ENCODE data around the gene NEBL. TPM values are rescaled to one million over a fixed set of nuclear protein-coding genes. Genes with fewer than 3 reads are reported as not detected.

Gene NEBL
- total RNA-seq, 1 experiment from 2014 or later, result 11.5 TPM

GRCh38 chr10:20847512-20847911, 49.6 kb downstream of the NEBL start:
- H3K27ac ChIP-seq (ENCODE audit: low read depth, low read length, poor library complexity, severe bottlenecking), result no peak overlapping the region
- no peaks in the 10 kb centered on the region for H3K4me1 ChIP-seq (ENCODE audit: insufficient read depth, low read length, poor library complexity, severe bottlenecking)
- POLR2A ChIA-PET (ENCODE audit: low non-redundant PET), result no interaction called here
- no peak overlapping the region for H3K4me3 ChIP-seq (ENCODE audit: low read depth, low read length, poor library complexity, severe bottlenecking)
- TF ChIP-seq EZH2 (IDR thresholded peaks at IDR 0.05; ENCODE audit: borderline replicate concordance, low read depth, low read length, poor library complexity, severe bottlenecking), result no peak
- TF ChIP-seq CTCF (conservative IDR thresholded peaks at IDR 0.05; ENCODE audit: low read depth, low read length), result no peak
- CTCF ChIA-PET, result no interaction called here
- H3K9me3 ChIP-seq (ENCODE audit: low read depth, low read length, poor library complexity, severe bottlenecking), result no peaks in the 10 kb centered on the region
- BruUV-seq (replicated peaks), result no TSS peak
- no peaks in the 10 kb centered on the region for H3K27me3 ChIP-seq (replicated peaks; ENCODE audit: insufficient read depth, low read depth, low read length, poor library complexity)
- intact Hi-C loops (cut with micrococcal nuclease; ENCODE audit: unreplicated experiment), result no loop called here
- H3K36me3 ChIP-seq (ENCODE audit: insufficient read depth, low read length, poor library complexity, severe bottlenecking), result no peaks in the 10 kb centered on the region
- DNase-seq (ENCODE audit: low spot score), result no peak

GRCh38 chr10:20846263-20846662, 50.8 kb downstream of the NEBL start:
- TF ChIP-seq CTCF (conservative IDR thresholded peaks at IDR 0.05; ENCODE audit: low read depth, low read length) (no peak), EZH2 (IDR thresholded peaks at IDR 0.05; ENCODE audit: borderline replicate concordance, low read depth, low read length, poor library complexity, severe bottlenecking) (no peak)
- Histone ChIP-seq H3K27ac (ENCODE audit: low read depth, low read length, poor library complexity, severe bottlenecking) (no peak overlapping the region), H3K4me3 (ENCODE audit: low read depth, low read length, poor library complexity, severe bottlenecking) (no peak overlapping the region), H3K27me3 (replicated peaks; ENCODE audit: insufficient read depth, low read depth, low read length, poor library complexity) (no peaks in the 10 kb centered on the region), H3K36me3 (ENCODE audit: insufficient read depth, low read length, poor library complexity, severe bottlenecking) (no peaks in the 10 kb centered on the region), H3K4me1 (ENCODE audit: insufficient read depth, low read length, poor library complexity, severe bottlenecking) (no peaks in the 10 kb centered on the region), H3K9me3 (ENCODE audit: low read depth, low read length, poor library complexity, severe bottlenecking) (no peaks in the 10 kb centered on the region)
- intact Hi-C loops (cut with micrococcal nuclease; ENCODE audit: unreplicated experiment), result no loop called here
- CTCF ChIA-PET, result no interaction called here
- BruUV-seq (replicated peaks), result no TSS peak
- no peak for DNase-seq (ENCODE audit: low spot score)
- POLR2A ChIA-PET (ENCODE audit: low non-redundant PET), result no interaction called here

- TF ChIP-seq CTCF (conservative IDR thresholded peaks at IDR 0.05; ENCODE audit: low read depth, low read length) (no peak), EZH2 (IDR thresholded peaks at IDR 0.05; ENCODE audit: borderline replicate concordance, low read depth, low read length, poor library complexity, severe bottlenecking) (no peak)
- no peaks in the 10 kb centered on the region for H3K36me3 ChIP-seq (ENCODE audit: insufficient read depth, low read length, poor library complexity, severe bottlenecking)
- H3K9me3 ChIP-seq (ENCODE audit: low read depth, low read length, poor library complexity, severe bottlenecking), result no peaks in the 10 kb centered on the region
- DNase-seq (ENCODE audit: low spot score), result no peak
- no peaks in the 10 kb centered on the region for H3K4me1 ChIP-seq (ENCODE audit: insufficient read depth, low read length, poor library complexity, severe bottlenecking)
- intact Hi-C loops (cut with micrococcal nuclease; ENCODE audit: unreplicated experiment), result no loop called here
- H3K27me3 ChIP-seq (replicated peaks; ENCODE audit: insufficient read depth, low read depth, low read length, poor library complexity), result no peaks in the 10 kb centered on the region
- ChIA-PET POLR2A (ENCODE audit: low non-redundant PET) (no interaction called here), CTCF (no interaction called here)
- no peak overlapping the region for H3K27ac ChIP-seq (ENCODE audit: low read depth, low read length, poor library complexity, severe bottlenecking)
- no TSS peak for BruUV-seq (replicated peaks)
- no peak overlapping the region for H3K4me3 ChIP-seq (ENCODE audit: low read depth, low read length, poor library complexity, severe bottlenecking)
Observed at GRCh38 chr10:20841419-20841818, 55.7 kb downstream of the NEBL start.

All from A673 (cell line).